HEK293 (cell line): ENCODE data around the gene IGFBP7.

Experiments used
- CTCF ChIP-seq: fragments of 450-650 bp; formaldehyde crosslinking; IDR thresholded peaks from 2 replicates; pipeline ENCODE4 v1.5.1; 2016; ENCODE audit warnings: missing biosample characterization, missing genetic modification characterization
- KLF1 ChIP-seq: fragments of 450-650 bp; formaldehyde crosslinking; IDR thresholded peaks from 2 replicates; pipeline ENCODE4 v1.5.1; 2016; ENCODE audit warnings: missing biosample characterization, missing genetic modification characterization
- REST ChIP-seq: fragments of 450-650 bp; formaldehyde crosslinking; IDR thresholded peaks from 2 replicates; pipeline ENCODE4 v1.5.1; 2016; ENCODE audit warnings: missing biosample characterization, missing genetic modification characterization
- TCF7L2 ChIP-seq: IDR thresholded peaks from 2 replicates; pipeline ENCODE4 v1.6.1; 2011; ENCODE audit warnings: low read depth, mild to moderate bottlenecking, inconsistent platforms, low read length, moderate library complexity, borderline replicate concordance
- ZBTB11 ChIP-seq: fragments of 450-650 bp; formaldehyde crosslinking; conservative IDR thresholded peaks from 2 replicates; pipeline ENCODE4 v1.5.1; 2016; ENCODE audit warnings: low read depth, missing biosample characterization, missing genetic modification characterization
- ZNF138 ChIP-seq: fragments of 450-650 bp; formaldehyde crosslinking; IDR thresholded peaks from 2 replicates; pipeline ENCODE4 v1.5.1; 2016; ENCODE audit warnings: missing biosample characterization, missing genetic modification characterization, borderline replicate concordance
- ZNF174 ChIP-seq: fragments of 450-650 bp; formaldehyde crosslinking; IDR thresholded peaks from 2 replicates; pipeline ENCODE4 v1.5.0; 2017; ENCODE audit warnings: missing biosample characterization, mild to moderate bottlenecking, missing genetic modification characterization
- ZNF292 ChIP-seq: fragments of 450-650 bp; formaldehyde crosslinking; IDR thresholded peaks from 2 replicates; pipeline ENCODE4 v1.5.1; 2016; ENCODE audit warnings: low read depth, missing biosample characterization, missing genetic modification characterization, borderline replicate concordance
- ZNF518A ChIP-seq: fragments of 450-650 bp; formaldehyde crosslinking; conservative IDR thresholded peaks from 2 replicates; pipeline ENCODE4 v1.5.1; 2016; ENCODE audit warnings: low read depth, missing biosample characterization, missing genetic modification characterization

- TF ChIP-seq ZNF518A (tag by site-specific recombination) = no peak
- TF ChIP-seq KLF1 (tag by site-specific recombination) = no peak
- TF ChIP-seq TCF7L2 = no peak
- no peak for TF ChIP-seq CTCF (tag by site-specific recombination)
- TF ChIP-seq ZNF138 = no peak
- TF ChIP-seq ZBTB11 (tag by site-specific recombination) = no peak
- TF ChIP-seq REST (tag by site-specific recombination) = no peak
- TF ChIP-seq ZNF292 = no peak
- no peak for TF ChIP-seq ZNF174 (tag by site-specific recombination)
These were observed 124.0 kb downstream of the IGFBP7 start for GRCh38 chr4:56986192-56986591.
